GM12864 (cell line): ENCODE results near the gene VAPB.

ENCODE experiments used
- DNase-seq: peaks from one replicate; pipeline ENCODE4 v3.0.0-alpha.2; 2011; ENCODE audit warnings: low read depth
- H3K4me3 ChIP-seq: 2 replicates; pipeline ENCODE4 v1.5.1; 2011; ENCODE audit warnings: mild to moderate bottlenecking, low read depth, low read length, control low read depth
- CTCF ChIP-seq: IDR thresholded peaks from 2 replicates; pipeline ENCODE4 v1.5.1; 2011; ENCODE audit warnings: low read depth, mild to moderate bottlenecking, moderate library complexity, low read length, control low read depth, inconsistent platforms; ENCODE audit errors: missing control alignments

VAPB gene

GRCh38 chr20:58377766-58378401, 11.1 kb upstream of the VAPB start:
- TF ChIP-seq CTCF, result no peak
- H3K4me3 ChIP-seq, result no peak overlapping the region
- no peak for DNase-seq

DNA sequence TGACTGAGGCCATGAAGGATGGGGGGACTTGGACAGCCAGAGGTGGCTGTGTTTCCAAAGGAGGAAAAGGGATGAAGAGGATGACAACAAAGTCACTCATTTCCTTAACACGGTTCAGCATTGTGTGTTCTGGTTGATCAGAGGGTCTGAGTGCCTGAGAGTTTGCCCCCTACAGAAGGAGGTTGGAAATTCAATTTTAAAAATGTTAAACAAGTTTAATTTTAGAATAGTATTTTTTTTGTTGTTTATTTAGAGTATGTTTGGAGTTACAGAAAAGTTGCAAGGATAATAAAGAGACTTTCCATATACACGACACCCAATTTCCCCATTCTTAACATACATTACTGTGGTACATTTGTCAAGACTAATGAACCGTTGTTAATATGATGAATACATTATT, 10.3 kb upstream of the VAPB start:
- TF ChIP-seq CTCF, result peak; percentile 5
- H3K4me3 ChIP-seq, result no peak overlapping the region
- DNase-seq, result no peak

DNA sequence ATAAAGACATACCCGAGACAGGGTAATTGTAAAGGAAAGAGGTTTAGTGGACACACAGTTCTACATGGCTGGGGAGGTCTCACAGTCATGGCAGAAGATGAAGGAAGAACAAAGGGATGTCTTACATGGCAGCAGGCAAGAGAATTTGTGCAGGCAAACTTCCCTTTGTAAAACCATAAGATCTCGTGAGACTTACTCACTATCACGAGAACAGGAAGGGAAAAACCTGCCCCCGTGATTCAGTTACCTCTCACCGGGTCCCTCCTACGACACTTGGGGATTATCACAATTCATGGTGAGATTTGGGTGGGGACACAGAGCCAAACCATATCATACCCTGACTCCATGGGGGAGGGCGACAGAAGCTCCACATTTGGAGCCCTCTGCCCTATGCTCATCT, 7.4 kb upstream of the VAPB start:
- no peak for DNase-seq
- no peak overlapping the region for H3K4me3 ChIP-seq
- no peak for TF ChIP-seq CTCF

DNA sequence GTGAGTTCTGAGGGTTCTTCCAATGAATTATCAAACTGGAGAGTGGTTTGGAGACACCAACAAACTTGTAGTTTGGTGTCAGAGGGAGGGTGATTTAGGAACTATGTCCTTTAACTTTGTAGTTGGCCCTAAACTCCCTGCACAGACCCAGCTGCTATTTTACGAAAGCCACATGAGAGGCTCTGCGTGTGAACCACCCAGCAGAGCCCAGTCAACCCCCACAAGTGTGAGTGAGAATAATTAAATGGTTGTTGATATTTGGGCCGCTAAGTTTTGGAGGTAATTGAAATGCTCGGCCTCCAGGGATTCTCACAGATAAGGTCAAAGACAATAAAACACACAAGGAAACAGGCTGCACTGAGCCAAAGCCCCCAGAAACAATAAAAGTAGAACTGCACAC, 6.9 kb upstream of the VAPB start:
- H3K4me3 ChIP-seq, result no peak overlapping the region
- DNase-seq, result no peak
- TF ChIP-seq CTCF, result no peak

DNA sequence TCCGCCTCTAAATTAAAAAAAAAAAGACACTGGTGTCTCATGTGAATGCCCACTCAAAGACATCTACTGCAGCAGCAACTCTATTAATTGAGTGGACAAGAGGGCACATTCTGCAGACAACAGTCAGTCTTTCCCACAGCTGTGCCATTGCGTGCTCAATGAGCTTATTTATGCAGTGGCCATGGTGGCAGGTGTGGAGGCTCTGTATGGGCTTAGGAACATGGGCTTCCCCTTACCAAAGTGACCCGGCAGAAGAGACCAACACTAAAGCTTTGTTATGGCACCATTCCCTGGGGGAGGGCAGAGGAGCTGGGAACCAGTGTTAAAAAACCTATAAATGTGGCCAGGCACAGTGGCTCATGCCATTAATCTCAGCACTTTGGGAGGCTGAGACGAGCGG, 4.2 kb upstream of the VAPB start:
- TF ChIP-seq CTCF, result no peak
- H3K4me3 ChIP-seq, result no peak overlapping the region
- DNase-seq, result no peak

DNA sequence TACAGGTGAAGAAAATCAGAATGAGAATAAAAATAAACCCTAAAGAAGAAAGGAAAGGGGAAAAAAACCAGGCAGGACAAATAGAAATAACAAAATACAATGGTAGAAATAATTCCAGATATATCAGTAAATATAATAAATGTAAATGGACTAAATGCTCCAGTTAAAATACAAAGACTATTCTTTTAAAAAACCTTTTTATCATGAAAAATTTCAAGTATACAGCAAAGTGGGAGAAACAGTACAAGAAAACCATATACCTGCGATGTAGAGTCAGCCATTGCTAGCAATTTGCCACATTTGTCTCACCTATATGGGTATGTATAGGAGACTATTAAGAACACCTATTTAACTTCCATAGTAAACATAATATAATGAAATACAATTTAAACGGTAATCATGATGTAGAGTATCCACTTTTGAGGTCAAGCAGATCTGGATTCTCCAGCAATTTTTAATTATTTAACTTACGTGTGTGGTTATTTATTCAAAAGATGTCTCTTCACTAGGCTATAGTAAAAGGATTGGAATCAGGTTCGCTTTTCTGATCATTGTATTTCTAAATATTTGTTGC, 914 bp upstream of the VAPB start:
- no peak for DNase-seq
- no peak for TF ChIP-seq CTCF
- H3K4me3 ChIP-seq, result no peak overlapping the region; the same call in 1 of the 2 replicates
